Forelimb muscle (tissue), 1 donor: ENCODE results near the gene THRA. TPM values are rescaled to one million over a fixed set of nuclear protein-coding genes. Genes with fewer than 3 reads are reported as not detected.
A peak's percentile ranks its signal among the peaks of the same experiment; 100 is the strongest.

Source experiments
- DNase-seq: peaks from one replicate; pipeline ENCODE4 v3.0.0-alpha.2; 2013; ENCODE audit warnings: low read depth
- polyA plus RNA-seq: library from polyadenylated mRNA; unstranded; fragments of 120-200 nt; gene quantifications from one replicate; pipeline ENCODE4 v1.2.1, GENCODE V29; 2013; ENCODE audit not compliant: insufficient read length

The THRA gene
- polyA plus RNA-seq, 1 donor = 72.2 TPM

DNA sequence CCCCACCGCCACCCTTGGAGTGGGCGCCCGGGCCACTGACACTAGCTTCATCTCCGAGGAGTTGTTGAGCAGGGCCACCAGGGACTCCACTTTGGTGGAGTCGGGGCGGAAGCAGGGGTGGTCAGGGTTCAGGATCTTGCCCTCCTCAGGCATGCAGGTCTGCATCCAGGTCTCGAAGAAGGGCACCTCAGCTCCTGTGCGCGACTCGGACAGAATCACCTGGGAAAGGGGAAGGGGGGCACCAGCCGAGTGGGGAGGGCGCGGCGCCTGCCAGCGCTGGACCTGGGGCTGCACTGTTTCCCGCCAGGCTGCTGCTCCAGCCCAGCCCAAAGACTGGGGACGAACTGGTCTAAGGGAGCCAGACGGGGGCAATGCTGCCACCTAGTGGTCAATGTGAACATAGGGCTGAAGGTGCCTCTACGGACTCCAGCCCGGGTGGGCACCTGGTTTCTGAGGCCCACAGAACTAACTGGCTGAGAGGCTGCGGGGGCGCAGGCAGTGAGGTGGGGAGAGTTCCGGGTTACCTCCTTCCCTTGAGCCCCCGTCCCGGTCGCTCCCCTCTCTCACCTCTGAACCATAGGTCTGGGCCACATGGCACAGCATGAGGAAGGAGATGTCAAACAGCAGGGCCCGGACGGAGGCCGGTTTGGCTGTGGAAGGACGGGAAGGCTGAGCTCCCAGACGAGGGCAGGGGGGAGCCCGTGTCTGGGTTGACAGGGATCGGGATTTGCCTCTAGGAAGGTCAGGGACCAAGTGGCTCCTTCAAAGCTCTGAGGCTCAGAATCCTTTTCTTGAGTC is 35.8 kb upstream of the THRA start:
- DNase-seq = peak; percentile 44

DNA sequence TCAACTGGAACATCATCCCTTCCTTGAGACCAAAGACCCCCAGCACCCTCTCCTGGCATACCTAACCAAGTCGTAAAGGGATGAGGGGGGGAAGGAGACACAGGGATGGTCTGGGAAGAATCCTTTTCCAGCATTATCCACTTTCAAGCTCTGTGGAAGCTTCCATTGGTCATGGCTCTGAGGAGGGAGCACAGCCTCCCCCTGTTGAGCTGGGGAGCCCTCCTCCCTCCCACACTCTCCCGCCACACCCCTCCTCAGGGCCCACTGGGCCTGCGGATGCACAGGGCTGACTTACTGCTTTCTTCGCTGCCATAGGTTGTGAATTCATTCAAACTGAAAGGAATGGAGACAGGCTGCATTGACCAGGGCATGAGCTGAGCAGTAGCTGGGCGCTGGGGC is 35.2 kb upstream of the THRA start:
- DNase-seq = no peak

DNA sequence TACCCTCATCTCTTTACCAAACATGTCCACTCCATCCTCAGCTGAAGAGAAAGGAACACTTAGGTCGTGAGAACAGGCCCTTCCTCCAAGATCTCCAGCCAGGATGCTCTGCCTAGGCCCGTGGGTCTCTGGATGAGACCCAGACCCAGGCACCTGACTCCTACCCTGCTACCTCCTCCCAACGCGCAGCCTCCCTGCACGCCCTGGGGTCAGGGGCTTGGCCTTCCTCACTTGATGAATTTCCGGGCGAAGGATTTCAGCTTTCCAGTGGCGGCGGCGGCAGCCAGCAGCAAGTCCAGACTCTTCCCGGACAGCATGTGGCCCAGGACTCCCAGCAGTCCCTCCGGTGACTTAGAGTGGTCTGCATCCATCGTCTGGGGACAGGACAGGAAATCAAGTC is 34.2 kb upstream of the THRA start:
- DNase-seq = no peak

DNA sequence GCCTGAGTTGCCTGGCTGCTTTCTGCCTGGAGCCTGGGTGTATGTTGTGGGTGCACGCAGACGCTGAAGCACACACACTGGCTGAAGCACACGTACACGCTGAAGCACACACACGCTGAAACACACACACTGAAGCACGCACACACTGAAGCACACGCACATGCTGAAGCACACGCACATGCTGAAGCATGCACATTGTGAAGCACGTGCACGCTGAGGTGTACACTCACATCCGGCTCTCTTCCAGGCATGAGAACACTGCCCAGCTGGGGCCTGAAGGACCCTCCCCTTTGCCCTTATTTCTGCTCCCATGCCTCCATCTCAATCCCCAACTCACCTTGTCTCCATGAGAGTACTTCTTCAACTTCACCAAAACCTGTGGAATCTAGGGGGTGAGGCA is 31.1 kb upstream of the THRA start:
- DNase-seq = no peak

DNA sequence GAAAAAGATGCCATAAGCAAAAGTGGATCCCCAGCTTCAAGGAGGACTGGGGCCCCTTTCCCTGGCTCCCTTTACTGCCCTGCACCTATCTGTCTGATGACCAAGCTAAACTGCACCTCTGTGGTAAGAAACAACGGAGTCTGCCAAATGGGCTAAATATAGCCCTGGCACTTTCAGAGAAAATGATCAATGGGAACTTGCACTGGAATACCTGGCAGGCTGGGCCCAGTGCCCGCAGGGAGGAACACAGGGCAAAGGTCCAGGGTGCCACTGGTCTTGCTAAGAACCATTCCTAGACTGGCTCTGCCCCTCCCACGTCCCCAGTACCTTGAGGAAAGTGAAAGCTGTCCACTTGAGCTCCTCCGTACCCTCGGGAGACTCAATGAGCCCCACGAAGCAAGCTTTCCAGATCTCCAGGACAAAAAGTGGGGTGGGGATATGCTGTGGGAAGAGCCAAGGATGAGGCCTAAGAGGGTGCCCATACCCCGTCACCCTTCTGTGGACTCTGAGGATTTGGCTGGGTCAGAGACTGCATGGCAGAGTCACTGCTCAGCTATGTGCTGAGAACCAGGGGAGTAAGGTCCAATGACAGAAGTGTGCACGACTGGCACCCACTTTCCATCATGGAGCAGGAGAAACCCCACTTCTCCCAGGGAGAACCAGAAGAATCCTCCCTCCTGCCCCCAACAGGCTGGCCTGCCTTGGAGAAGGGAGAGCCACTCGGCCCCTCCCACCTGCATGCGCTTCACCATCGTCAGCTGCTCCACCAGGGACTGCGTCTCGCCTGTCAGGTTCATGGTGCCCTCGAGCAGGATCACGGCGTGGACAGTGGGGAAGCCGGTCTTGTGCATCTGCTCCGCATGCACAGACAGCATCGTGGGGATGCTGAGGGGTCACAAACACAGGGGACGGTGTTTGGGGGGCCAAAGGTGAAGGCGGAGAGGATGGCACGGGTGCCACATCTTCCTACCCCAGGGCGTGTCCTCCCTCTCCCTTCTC is 30.1 kb upstream of the THRA start:
- no peak for DNase-seq

DNA sequence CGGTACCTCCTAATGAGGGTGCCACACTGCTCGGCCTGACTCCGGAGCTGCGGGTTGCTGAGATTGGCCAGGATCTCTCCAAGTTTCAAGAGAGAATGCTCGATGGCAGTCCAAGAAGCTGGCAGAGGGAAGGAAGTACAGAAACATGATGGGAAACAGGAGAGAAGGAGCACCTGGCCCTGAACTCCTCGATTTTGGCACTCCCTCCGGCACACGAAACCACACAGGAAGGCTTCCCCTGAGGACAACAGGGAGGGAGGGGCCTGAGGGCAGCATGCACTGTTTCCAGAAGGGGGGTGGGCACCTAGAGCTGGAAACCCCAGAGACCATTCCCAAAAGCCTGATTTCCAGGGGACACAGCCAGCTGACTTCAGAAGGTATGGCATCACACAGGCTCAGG is 29.4 kb upstream of the THRA start:
- DNase-seq = no peak

DNA sequence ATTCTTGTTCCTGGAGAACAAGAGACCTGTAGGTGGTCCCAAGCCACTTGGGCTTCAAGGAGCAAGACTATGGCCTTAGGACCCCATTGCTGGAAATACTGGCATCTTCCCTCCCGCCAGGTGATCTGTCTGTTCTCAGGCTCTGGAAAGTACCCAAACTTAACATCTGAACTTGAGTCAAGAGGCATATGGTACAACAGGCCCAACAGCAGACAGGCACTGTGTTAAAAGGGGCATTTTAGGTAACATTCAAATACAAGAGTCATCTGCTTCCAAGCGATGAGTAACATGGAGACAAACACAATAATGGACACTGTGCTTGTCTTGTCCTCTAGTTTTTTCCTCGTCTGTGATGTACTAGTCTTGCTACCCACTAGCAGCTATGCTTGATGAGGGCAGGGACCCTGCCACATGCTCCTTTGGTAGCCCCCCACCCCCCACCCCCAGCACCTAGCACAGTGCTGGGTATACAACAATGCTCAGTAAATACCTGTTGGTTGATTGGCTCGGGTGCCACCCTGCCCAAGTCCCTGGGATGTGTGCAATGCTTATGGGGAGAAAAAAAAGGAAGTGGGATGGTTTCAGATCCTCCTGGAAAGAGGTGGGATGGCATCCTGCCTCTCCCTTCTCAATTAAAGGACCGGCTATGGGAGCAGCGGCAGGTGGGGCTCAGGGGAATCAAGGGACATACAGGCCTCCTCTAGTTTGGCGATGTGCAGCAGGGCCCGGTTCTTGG is 28.2 kb upstream of the THRA start:
- no peak for DNase-seq

DNA sequence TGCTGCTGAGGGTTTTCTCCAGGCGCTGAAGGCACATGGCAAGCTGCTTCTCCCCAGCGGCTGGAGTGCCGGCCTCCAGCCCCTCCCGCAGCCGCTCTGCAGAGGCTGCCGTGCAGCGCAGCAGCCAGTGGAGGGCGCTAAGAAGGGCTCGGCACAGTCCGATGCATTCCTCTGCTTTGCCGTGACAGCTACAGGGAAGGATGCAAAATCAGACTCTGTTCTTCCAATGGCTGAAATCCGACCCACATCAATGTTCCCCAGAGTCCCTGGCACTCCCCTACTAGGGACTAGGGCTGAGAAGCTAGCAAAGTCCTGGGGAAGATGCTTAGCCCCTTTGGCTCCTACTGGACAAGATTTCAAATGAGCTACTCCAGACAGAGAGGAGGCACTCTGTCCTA is 27.6 kb upstream of the THRA start:
- DNase-seq = no peak

DNA sequence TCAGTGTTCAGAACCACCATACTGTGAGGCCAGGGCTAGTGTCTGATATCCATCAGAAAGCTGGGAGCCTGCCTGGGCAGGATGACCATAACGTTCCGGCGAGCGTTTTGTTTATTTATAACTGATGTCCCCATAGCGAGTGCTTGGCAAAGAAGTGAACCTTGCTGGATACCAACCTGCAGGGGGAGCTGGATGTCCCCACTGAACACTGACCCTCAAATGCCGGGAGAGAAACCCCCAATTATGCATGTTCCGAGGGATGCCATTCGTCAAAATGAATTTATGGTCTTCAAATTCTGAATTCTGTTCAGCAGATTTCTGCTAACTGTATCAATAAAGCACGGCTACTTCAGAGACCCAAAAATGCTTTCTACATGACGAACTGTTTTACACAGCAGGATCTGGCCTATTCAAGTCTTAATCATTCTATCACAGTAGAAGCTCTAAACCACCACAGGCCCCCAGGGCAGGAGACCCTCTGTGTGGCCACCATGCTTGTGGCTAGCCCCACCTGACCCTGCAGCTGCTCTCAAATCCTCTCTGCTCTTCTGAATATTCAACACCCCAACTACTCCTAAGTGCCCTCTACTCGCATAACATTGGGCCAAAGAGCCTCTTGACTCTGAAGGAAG is 23.8 kb upstream of the THRA start:
- DNase-seq = peak; percentile 85

DNA sequence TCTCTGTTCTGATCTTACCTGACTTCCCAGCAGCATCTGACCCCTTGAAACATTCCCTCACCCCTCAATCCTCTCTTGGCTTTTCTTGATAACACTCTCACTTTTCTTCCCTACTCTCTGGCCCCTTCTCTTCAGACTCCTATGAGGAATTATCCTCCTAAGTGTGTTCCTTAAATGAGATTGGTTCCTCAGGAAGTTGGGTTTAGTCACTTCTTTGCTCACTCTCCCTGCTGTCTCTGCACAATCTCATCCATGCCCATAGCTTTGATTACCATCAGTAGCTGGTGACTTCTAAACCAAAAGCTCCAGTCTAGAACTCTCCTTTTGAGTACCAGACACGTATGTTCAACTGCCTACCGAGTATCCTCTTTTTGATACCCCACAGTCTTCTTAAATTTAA is 21.6 kb upstream of the THRA start:
- DNase-seq = no peak

DNA sequence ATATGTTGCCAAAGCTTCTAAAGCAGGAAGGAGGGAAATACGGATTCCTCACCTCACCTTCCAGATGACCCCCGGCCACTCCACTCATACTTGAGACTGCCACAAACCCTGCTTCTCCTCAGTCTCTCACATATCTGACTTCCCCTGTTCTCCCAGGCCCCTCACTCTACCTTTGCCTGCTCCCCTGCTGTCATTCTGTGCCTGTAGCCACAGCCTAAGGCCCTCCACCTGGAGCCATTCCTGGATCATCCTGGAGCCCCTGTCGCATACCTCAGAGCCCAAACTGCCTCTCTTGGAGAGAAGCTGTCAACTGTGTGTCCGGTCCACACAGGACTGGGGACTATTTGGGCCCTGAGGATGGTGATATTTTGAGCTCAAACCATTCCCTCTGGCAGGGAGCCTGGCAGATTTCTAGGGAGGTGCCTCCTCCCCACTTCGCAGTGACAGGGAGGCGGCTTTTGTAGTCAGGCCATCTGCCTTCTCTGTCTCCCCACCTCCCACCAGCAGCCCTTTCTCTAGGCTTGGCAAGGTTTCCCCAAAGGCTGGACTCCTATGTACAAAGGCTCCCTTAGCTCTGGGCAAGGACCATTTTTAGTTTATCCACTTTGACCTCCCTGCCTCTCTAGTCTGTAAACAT is 6.3 kb upstream of the THRA start:
- DNase-seq = no peak

DNA sequence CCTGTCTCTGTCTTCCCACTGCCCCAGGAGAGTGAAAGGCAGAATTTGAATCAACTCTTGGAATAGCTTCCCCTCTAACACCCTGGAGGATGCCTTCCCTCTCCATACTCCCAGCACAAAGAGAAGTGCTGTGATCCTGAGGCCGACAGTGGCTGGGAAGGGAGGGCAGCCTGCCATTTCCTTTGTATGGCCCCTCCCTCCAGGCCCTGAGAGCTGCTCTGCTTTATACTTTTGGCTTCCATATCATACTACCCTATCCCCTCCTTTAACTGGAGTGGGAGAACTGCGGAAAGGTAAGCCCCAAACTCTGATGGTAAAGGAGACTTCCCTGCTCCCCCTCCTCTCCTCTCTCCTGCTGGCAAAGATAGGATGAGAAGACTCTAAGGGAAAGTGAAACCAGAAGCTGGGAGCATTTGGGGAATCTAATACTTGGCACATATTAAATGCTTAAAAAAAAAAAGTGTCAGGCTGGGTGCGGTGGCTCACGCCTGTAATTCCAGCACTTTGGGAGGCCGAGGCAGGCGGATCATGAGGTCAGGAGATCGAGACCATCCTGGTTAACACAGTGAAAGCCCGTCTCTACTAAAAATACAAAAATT is 4.5 kb upstream of the THRA start:
- no peak for DNase-seq

DNA sequence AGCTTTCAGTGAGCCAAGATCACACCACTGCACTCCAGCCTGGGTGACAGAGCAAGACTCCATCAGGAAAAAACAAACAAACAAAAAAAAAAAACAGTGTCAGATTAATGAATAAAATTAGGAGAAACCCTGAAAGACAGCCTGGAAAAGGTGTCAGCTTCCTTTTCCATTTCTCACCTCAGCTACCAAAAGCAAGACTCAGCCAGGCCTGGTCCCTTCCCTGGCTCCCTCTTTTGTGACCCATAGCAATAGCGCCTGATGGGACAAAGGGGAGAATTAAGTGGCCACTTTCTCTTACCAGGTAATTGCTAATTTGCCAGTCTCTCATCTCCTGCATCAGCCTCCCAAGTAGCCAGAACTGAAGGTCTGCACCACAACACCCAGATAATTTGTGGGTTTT is 3.9 kb upstream of the THRA start:
- no peak for DNase-seq

DNA sequence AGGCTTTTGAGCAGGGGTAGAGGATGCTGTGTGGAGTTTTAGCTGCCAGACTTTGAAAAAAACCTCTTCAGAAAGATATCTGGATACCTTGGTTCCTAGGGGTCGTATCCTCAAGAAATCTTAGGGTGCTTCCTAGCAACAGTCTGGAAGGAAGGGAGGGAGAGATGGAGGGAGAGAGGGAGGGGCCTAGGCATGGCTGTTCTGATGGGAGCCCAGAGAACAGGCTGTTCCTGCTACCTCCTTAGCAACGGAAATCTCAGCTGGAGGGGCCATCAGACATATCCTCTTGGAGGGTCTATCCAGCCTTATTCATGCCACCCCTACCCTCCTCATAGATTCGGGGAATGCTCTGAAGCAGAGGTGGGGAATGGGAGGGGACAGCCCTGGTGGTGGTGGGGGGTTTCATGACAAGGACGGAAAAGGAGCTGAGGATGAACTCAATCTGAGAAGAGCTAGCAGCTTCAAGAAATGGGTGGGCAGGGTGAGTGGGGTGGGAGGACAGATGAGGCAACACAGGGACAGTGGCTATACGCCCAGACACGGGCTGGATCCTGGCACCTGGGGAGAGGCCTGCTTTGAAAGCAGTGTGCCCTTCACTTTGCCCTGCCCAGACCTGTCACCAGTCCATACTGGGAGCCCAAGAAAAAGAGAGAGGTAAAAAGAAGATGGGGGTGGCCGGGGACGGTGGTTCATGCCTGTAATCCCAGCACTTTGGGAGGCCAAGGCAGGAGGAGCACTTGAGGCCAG is 2.9 kb upstream of the THRA start:
- no peak for DNase-seq

DNA sequence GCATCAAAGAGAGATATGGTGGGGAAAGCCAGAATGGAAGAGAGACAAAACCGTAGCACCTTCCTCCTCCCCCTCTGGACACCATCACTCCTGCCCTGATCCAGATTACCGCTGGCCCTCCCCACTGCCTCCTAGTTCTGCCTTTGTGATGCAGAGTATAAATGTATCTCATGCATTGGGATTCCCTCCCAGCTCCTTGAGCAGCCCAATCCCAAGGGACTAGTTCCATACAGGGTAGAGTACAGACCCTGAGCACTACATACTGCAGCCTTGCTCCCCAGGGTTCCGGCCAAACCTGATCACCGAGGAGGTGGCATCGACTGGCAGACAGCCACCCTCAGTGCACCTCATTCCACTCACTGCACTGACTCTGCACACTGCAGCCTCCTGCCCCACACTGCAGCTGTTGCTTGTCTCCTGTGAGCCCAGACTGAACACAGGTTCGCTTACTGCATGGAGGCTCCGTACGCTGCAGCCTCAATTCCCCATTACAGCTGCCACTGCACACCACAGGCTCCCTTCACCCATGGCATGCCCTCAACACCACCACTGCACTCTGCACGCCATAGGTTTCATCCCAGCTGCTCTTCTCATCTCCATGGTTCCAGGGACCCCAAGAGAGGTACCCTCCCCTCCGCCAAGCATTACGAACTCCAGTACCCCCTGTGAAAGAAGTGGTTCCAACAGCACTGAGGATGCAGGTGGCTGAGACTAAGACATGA is 1.7 kb upstream of the THRA start:
- no peak for DNase-seq

DNA sequence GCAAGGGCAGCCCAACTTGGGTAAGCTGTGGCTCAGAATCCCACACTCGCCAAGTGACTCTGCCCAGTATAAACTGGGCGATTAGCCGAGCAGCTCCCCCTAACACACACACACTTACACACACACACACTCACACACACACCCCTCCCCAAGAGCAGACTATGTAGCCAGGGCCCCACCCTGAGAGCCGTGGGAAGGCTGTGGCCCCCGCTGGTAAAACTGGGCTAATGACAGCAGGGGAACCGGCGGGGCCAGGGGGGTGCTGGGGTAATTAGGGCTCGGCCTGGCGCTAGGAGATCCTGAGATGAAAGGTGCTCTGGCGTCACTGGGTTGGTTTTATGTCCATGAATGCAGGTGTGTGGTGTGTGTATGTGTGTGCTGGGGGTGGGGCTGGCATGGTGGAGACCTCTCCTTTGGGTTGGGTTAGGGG is 1.1 kb upstream of the THRA start:
- DNase-seq = no peak

DNA sequence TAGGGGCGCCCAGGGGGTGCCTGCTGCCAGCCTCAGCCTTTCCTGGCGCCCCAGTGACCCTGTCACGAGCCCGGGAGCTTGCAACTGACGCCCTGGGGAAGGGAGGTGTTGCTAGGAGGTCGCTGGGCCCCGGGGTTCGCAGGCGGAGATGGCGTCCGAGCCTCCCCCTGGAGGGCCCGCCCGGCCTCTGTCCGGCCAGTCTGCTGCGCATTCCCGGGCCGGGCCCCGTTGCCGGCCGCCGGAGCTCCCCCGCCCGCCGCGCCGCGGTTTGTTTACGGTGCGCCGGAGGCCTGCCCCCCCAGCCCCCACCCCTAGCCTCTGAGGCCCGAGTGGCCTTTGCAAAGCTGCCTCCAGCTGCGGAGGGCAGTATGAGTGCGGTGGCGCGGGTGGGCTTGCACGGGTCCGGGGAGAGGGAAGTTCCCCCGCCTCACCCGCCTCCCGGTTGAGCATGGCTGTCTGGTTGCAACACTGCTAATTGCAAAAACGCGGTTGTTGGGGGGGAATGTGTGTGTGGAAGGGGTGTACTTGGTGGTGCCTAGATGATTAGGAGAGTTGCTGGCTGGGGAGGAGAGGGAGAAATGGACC is 514 bp downstream of the THRA start:
- DNase-seq = no peak

DNA sequence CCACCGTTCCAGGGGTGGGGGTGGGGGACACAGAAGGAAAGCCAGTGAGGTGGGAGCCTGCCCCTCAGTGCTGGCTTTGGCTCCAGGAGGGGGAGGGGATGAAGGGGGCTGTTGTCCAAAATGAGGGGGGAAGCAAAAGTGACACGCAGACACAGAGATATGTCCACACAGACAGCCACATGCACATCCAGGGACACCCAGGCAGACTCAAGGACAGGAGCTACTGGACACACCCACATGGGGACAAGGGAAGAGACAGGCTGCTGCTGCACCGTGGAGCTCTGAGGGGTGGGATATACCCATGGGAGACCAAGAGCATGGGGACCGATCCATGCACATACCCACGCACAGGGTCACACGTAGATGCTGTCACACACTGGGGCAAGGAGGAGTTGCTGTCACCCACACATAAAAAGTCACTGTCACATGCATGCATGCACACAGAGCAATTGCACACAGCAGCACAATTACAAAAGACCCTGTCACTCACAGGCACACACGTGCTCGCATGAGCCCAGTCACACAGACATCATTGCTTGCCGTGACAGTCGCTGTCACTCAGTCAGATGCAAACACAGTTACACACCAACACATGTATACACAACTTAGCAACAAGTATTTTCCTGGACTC is 1.3 kb downstream of the THRA start:
- DNase-seq = no peak
